GM19043 (cell line): ENCODE measurements around the gene TCERG1L.

Experiments used
- ATAC-seq: cut with Tn5 transposase; IDR thresholded peaks from one replicate; pipeline ENCODE4 v1.9.1; 2021; ENCODE audit warnings: low read depth; ENCODE audit not compliant: unreplicated experiment

Gene TCERG1L

DNA sequence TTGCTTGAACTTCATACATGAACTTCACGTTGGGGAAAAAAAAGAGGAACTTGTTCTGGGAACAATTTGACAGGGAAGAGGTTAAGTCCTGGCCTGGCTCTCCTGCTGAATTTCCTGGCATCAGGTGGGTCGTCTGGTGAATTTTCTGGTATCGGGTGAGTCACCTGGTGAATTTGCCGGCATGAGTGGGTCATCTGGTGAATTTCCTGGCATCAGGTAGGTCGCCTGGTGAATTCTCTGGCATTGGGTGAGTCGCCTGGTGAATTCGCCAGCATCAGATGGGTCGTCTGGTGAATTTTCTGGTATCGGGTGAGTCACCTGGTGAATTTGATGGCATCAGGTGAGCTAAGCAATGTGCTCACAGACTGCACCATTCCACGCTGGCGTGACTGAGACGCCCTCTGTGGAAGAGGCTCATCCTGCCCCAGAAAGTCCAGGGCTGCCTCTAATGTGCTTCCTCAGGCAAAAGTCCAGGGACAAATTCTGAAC is 255.4 kb downstream of the TCERG1L start:
- no peak for ATAC-seq

DNA sequence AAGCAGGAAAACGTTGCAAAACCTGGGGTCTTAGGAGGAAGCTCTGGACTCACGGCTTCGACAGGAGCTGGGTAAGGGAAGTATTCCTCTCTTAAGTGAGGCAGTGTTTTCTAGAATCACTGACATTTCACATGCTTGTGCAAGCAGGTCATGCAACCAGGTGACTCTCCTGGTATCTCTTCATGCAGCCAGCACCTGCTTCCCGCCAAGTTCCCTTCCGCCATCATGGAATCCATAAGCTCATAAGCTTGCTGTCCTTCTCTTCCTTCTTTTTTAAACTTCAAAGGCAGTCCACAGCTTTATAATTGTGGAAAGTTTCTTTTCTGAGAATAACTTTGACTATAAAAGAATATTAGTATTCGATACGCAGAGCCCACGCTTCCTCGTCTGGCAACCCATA is 256.1 kb downstream of the TCERG1L start:
- no peak for ATAC-seq

DNA sequence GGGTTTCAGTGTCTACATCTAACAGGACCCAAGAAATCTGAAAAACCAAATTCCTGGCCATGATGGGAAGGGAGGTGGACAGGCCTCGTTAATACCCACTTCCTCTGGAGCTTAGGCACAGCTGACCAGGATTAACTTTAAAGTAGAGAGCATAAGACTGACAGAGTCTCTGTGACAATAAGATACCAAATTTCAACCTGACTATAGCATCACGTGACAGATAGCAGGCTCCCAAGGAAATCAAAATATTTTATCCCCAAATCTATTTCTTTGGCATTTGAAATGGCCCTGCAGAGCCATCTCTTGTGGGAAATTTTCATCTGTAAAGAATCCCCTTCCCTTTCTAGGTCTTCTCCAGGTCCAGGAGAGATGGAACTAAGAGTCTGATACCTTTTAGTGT is 258.3 kb downstream of the TCERG1L start:
- no peak for ATAC-seq

- ATAC-seq = no peak
These were observed 261.3 kb downstream of the TCERG1L start for GRCh38 chr10:131050162-131050766.

- ATAC-seq = no peak
These were observed 262.5 kb downstream of the TCERG1L start for GRCh38 chr10:131049016-131049415.

DNA sequence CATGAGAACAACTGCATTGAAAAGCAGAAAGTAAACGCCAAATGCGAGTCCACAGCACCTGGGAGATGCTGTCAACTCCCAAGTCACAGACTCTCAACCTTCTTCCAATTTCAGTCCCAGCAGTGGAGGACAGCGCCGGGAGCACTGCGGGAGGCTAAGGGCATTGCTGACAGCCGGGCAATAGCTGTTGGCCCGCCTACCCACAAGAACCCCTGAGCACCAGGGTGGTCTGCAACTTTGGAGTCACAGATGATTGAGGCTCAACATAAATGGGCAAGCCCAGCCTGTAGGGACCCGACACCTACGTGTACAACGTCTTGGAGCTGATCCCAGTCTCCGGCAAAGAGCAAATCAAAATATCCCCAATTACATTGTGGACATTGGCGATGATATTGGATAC is 262.9 kb downstream of the TCERG1L start:
- no peak for ATAC-seq

DNA sequence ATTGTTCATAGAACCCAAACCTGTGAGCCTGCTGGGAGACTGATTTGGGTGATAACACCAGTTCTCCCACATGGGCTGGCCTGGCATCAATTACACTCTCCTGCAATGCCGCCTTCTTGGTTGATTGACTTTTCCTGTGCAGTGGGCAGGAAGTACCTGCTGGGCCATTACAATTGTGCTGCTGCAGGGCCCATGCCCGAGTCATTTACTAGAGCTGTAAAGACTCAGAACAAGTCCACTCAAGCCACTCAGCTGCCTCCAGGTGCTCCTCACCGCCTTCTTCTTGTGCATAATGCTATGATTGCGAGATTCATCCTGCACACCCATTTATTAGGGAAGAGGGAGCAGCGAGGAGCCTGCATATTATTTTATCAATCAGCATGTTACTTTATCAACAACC is 264.0 kb downstream of the TCERG1L start:
- ATAC-seq = no peak

- ATAC-seq = no peak
These were observed 265.3 kb downstream of the TCERG1L start for GRCh38 chr10:131046194-131046593.

DNA sequence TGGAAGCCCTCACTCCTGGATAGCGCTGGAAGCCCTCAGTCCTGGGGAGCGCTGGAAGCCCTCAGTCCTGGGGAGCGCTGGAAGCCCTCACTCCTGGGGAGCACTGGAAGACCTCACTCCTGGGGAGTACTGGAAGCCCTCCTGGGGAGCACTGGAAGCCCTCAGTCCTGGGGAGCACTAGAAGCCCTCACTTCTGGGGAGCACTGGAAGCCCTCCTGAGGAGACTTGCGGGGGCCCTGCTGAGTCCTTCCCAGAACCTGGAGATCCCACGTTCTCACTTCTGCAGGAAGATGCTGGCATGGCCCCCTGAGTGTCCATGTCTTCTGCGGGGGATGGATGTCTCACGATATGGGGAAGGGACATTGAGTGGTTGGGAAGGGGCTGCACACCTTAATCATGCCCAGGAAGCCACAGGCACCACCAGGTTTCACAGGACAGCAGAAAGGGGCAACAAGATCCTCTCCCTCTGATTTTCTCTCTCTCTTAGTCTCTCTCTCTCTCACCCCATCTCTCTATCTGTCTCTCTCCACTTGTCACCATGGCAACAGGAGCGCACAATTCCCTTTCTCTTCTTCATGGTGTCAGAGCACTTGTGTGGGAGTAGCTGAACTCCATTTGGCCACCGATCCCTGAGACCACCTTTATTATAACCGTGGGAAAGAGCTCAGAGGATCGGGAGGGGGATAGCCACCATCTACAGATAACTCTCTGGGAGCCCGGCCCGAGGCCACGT is 267.0 kb downstream of the TCERG1L start:
- no peak for ATAC-seq

DNA sequence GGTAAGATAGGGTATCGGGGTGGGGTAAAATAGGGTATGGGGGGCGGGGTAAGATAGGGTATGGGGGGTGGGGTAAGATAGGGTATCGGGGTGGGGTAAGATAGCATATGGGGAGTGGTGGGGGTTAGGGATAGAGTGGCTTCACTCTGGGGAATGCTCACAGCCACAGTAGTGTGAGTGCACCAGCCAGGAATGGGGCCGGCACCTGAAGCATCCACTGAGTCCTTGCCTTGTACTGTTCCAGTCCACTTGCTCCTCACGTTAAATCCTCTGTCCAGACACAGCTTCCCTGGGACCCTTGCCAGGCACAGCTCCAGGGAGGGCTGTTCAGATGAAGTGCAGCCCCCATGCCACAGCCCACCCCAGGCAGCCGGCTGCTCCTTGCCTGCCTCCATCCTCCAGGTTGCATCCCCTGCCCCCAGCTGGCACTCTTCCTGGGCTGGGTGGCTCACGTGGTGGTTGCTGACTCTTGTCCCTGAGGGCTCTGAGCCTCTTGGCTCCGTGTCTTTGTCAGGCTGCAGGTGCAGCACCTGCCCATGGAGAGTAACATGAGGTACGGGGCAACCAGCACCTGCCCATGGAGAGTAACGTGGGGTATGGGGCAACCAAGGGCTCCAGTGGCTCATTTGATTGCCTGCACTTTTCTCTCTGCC is 268.4 kb downstream of the TCERG1L start:
- no peak for ATAC-seq
